ENCODE results near the gene MAP3K1.

The MAP3K1 gene

DNA sequence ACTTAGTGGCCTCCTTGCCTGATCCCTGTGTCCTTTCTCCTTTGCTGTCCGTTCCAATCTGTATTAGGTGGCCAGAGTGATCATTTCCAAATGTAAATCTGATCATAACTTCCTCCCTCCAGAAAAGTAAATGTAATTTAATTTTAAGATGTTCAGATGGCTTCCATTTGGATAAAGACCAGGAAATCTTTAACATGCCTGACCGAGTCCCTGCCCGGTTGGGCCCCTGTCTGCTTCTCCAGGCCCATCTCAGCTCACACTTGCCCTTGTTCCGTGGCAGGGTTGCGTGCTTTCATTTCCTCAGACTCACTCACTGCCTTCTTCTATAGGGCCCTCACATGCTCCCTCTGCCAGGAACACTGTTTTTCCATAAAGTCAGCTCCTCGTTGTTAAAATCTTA is 7.6 kb downstream of the MAP3K1 start:
- TF ChIP-seq, protein P1, sequence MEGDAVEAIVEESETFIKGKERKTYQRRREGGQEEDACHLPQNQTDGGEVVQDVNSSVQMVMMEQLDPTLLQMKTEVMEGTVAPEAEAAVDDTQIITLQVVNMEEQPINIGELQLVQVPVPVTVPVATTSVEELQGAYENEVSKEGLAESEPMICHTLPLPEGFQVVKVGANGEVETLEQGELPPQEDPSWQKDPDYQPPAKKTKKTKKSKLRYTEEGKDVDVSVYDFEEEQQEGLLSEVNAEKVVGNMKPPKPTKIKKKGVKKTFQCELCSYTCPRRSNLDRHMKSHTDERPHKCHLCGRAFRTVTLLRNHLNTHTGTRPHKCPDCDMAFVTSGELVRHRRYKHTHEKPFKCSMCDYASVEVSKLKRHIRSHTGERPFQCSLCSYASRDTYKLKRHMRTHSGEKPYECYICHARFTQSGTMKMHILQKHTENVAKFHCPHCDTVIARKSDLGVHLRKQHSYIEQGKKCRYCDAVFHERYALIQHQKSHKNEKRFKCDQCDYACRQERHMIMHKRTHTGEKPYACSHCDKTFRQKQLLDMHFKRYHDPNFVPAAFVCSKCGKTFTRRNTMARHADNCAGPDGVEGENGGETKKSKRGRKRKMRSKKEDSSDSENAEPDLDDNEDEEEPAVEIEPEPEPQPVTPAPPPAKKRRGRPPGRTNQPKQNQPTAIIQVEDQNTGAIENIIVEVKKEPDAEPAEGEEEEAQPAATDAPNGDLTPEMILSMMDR (IDR thresholded peaks at IDR 0.05; ENCODE audit: insufficient read depth, low read depth, low read length, missing control alignments), result no peak
- no peak overlapping the region for H3K4me3 ChIP-seq (ENCODE audit: low read length)

DNA sequence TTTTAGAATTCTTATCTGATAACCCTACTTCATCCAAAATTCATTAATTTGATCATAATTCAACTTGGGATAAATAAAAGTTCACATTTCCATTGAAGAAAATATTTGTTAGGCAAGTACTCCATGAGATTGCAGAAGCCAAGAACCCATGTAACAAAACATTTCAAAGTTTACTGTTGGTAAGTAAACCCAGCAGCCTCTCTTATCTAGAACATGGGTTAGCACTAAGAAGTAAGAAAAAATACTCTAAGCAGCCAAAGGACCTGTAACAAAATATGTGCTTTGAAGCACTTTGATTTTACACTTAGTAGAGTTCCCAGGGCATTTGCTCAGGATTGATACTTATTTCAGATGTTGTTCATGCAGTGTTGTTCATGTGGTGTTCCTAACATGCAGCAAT is 8.7 kb downstream of the MAP3K1 start:
- DNase-seq (ENCODE audit: low read depth), result no peak
- no peak overlapping the region for H3K4me3 ChIP-seq (ENCODE audit: low read length)

More for the DNA sequence above, 7.6 kb downstream of the MAP3K1 start:
- DNase-seq (ENCODE audit: low read depth), result no peak

DNA sequence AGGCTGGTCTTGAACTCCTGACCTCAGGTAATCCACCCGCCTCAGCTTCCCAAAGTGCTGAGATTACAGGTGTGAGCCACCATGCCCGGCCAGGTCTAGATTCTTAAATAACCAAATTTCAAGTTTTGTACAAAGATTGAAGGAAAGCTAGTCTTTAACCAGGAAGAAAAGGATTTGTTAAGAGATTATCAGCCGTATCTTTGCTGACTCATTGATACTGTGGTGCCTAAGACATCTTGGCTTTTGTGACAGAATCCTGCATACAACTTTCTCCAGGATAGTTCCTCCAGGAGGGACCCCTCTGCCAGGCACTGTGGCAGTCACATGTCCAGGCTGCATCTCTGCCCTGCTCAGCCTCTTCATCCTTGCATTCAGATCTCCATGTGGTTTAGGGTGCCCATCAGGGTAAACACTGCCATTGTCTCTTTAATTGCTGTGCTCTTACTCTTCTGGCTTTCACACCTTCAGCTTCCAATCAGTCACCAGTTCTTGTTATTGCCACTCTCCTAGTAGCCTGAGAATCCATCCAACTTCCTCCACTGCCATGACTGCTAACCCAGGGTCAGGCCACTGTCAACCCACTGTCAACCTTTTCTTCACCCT is 10.0 kb downstream of the MAP3K1 start:
- DNase-seq (ENCODE audit: low read depth), result no peak
- no peak overlapping the region for H3K4me3 ChIP-seq (ENCODE audit: low read length)
- TF ChIP-seq, protein P1 (IDR thresholded peaks at IDR 0.05; ENCODE audit: insufficient read depth, low read depth, low read length, missing control alignments), result no peak

More for the DNA sequence above, 8.7 kb downstream of the MAP3K1 start:
- TF ChIP-seq, protein P1 (IDR thresholded peaks at IDR 0.05; ENCODE audit: insufficient read depth, low read depth, low read length, missing control alignments), result no peak

DNA sequence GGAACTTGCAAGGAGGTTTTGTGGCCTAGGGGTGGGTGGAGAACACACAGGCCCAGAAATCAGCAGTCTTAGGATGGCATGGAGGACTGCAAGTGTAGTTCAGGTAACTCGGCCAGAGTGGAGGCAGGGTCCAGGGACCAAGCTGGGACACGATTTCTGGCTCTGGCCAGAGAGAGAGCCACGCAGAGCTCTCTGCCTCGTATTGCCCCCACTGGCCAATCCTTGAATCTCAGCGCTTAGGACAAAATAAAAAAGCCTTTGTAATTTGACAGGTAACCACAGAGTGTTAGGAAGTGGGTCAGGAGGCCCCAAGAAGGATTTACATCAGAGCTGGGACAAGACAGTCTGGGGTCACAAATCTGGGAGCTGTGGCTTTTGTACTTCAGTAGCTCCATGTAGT is 11.7 kb downstream of the MAP3K1 start:
- DNase-seq (ENCODE audit: low read depth), result peak; percentile 26
- TF ChIP-seq, protein P1 (IDR thresholded peaks at IDR 0.05; ENCODE audit: insufficient read depth, low read depth, low read length, missing control alignments), result peak; percentile 43
- no peak overlapping the region for H3K4me3 ChIP-seq (ENCODE audit: low read length)

DNA sequence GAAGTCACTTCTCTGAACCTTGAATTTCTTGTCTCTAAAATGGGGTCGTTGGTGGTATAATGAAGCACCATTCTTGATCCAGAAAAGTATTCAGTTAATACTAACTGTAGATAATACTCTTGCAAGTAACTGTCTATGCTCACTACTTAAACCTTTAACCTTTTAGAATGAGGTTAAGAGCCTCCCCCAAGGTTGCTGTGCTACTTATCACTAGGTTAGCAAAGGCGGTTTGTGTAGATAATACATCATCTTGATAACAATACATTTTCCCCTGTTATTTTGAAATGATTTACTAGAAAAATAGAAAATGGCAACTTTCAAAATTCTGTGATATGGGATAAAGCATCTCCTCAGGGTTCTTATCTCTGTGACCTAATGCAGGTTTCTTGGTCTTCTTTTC is 12.6 kb downstream of the MAP3K1 start:
- DNase-seq (ENCODE audit: low read depth), result no peak
- TF ChIP-seq, protein P1 (IDR thresholded peaks at IDR 0.05; ENCODE audit: insufficient read depth, low read depth, low read length, missing control alignments), result no peak
- no peak overlapping the region for H3K4me3 ChIP-seq (ENCODE audit: low read length)

DNA sequence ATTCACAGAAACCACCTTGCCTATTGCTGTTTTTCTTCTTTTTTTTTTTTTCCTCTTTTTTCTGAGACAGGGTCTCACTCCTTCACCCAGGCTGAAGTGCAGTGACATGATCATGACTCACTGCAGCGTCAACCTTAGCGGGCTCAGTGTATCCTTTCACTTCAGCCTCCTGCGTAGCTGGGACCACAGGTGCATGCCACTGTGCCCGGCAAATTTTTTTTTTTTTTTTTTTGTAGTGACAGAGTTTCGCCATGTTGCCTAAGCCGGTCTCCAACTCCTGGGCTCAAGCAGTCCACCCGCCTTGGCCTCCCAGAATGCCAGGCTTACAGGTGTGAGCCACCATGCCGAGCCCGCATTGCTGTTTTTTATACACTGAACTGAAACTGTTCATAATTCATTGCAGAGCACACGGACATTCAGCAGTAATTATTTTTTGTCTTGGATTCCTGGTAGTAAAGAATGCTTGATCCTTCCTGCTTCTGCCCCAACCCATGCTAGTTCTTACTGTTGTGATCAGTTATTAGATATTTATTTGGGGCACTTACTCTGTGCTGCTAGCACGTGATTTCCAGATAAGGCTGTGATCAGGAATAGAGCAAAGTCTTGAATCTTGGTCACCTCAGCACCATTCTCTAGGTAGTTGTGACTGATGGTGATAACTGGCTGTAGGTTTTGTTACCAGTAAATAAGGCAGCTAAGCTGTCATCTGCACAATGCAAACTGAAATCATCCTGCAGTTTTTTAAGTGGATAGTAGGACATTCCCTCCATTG is 14.0 kb downstream of the MAP3K1 start:
- H3K4me3 ChIP-seq (ENCODE audit: low read length), result no peak overlapping the region
- peak; percentile 60 for DNase-seq (ENCODE audit: low read depth)

More for the DNA sequence above, 14.0 kb downstream of the MAP3K1 start:
- TF ChIP-seq, protein P1 (IDR thresholded peaks at IDR 0.05; ENCODE audit: insufficient read depth, low read depth, low read length, missing control alignments), result no peak
